GM12872 (cell line): ENCODE measurements around the gene ASTN1.

ENCODE experiments used
- TF ChIP-seq, protein P1 (sequence below): IDR thresholded peaks from 3 replicates; pipeline ENCODE4 v1.5.1; 2011; ENCODE audit warnings: low read depth, mild to moderate bottlenecking, low read length, moderate library complexity; ENCODE audit not compliant: insufficient read depth

Gene ASTN1

GRCh38 chr1:177164380-177165068 lies at the start of gene ASTN1:
Gene ASTN1, minus strand, starts transcription at chr1:177164712. Its CDS starts 36 bp downstream, at chr1:177164676.
- TF ChIP-seq, protein P1, sequence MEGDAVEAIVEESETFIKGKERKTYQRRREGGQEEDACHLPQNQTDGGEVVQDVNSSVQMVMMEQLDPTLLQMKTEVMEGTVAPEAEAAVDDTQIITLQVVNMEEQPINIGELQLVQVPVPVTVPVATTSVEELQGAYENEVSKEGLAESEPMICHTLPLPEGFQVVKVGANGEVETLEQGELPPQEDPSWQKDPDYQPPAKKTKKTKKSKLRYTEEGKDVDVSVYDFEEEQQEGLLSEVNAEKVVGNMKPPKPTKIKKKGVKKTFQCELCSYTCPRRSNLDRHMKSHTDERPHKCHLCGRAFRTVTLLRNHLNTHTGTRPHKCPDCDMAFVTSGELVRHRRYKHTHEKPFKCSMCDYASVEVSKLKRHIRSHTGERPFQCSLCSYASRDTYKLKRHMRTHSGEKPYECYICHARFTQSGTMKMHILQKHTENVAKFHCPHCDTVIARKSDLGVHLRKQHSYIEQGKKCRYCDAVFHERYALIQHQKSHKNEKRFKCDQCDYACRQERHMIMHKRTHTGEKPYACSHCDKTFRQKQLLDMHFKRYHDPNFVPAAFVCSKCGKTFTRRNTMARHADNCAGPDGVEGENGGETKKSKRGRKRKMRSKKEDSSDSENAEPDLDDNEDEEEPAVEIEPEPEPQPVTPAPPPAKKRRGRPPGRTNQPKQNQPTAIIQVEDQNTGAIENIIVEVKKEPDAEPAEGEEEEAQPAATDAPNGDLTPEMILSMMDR: no peak

- TF ChIP-seq, protein P1: no peak
These were observed 46.7 kb upstream of the ASTN1 start for GRCh38 chr1:177211231-177211630.

- TF ChIP-seq, protein P1: no peak
These were observed 45.6 kb upstream of the ASTN1 start for GRCh38 chr1:177210071-177210470.

- TF ChIP-seq, protein P1: no peak
These were observed 44.8 kb upstream of the ASTN1 start for GRCh38 chr1:177209357-177209756.

GRCh38 chr1:177208920-177209319 lies 44.4 kb upstream of the ASTN1 start:
- TF ChIP-seq, protein P1: no peak

DNA sequence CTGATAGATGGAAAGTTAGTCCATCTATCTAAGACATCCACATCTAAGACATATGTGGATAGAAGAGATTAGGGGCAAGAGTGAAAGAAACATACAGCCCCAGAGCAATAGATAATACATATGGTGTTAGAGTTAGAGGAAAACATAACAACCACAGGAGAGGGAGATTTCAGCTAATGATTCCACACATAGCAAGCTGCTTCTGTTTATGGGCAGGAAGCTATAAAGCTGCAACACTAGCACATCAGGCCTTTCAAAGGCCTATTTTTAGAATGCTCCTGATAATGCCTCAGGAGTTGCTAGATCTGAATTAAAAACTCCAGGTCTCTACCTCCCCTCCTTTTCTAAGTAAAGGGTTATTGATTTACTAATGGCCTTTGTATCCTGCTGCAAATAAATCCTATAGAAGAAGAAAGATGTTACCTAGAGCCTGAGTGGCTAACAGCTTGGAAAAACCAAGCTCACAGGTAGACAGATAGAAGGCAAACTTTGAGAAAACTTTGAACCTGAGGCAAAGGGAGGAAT lies 42.4 kb upstream of the ASTN1 start:
- TF ChIP-seq, protein P1: no peak

- TF ChIP-seq, protein P1: no peak
These were observed 35.8 kb upstream of the ASTN1 start for GRCh38 chr1:177200290-177200689.
